Mesodermal cell (in vitro differentiated cells): ENCODE results near the gene PEX10.

Experiments used
- H3K27ac ChIP-seq: 2 replicates; pipeline ENCODE4 v1.7.0; 2013; ENCODE audit warnings: mild to moderate bottlenecking, low read depth, low read length, moderate library complexity; ENCODE audit not compliant: severe bottlenecking
- H3K36me3 ChIP-seq: 2 replicates; pipeline ENCODE4 v1.7.1; 2013; ENCODE audit warnings: mild to moderate bottlenecking, low read length, moderate library complexity; ENCODE audit not compliant: control insufficient read depth, insufficient read depth
- H3K4me1 ChIP-seq: one replicate; pipeline ENCODE4 v1.7.1; 2013; ENCODE audit warnings: mild to moderate bottlenecking, low read length; ENCODE audit not compliant: insufficient read depth, control insufficient read depth, poor library complexity, severe bottlenecking
- H3K4me3 ChIP-seq: 2 replicates; pipeline ENCODE4 v1.7.0; 2013; ENCODE audit warnings: low read length, control low read depth, mild to moderate bottlenecking; ENCODE audit not compliant: insufficient read depth, poor library complexity, severe bottlenecking; ENCODE audit errors: extremely low read depth
- H3K9me3 ChIP-seq: 2 replicates; pipeline ENCODE4 v1.7.1; 2013; ENCODE audit warnings: mild to moderate bottlenecking, low read length, moderate library complexity; ENCODE audit not compliant: control insufficient read depth
- WGBS, 2 experiments: methylation state at CpG; one replicate each; pipeline ENCODE4 v1.1.5; 2013; ENCODE audit warnings: missing lambda C conversion rate in 2 of 2; ENCODE audit not compliant: insufficient coverage in 2 of 2; 5-methylcytosine and 5-hydroxymethylcytosine counted together

Gene PEX10

DNA sequence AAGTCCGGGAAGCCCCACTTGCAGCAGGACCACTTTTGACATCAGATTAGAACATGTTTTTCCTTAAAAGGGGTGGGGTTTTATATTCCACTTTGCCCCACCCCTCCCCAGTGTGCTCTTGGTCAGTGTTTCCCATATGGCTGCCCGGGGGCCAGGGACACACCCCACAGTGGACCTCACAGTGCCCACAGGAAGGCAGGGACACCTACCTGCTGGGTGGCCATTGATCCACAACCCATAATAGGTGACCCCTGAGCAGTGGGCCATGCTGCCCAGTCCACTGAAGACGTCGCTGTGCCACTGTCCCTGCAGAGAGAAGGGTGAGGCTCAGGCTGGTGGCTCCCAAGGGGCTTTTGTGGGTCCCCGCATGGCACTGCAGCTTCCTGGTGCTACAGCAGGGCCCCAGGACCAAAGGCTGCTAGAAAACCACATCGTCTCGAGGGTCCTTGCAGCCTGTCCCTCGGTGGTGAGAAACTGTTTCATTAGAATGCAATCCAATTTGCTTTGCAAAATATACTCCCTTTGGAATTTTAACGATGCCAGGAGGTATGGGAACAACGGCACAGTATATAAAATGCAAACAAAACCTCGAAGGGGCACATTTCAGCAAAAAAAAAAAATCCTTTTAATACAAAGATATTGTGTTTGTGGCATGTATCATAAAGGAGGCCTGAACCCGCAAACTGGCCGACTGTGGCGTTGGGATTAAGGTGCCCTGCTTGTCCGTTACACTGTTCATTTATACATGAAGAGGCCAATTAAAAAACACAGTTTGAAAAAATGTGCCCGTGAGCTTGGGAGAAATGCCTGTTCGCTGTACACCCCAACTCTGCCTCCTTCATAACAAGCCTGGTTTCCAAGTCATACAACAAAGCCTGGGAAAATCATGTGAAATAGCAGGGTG lies 37.9 kb downstream of the PEX10 start:
- WGBS, 2 experiments = 84 to 89% methylated on average over 9 to 13 of the region's 17 CpGs
- no peak overlapping the region for H3K4me3 ChIP-seq
- H3K36me3 ChIP-seq = no peaks in the 10 kb centered on the region
- H3K27ac ChIP-seq = no peak overlapping the region
- H3K4me1 ChIP-seq = no peaks in the 10 kb centered on the region
- H3K9me3 ChIP-seq = no peaks in the 10 kb centered on the region

DNA sequence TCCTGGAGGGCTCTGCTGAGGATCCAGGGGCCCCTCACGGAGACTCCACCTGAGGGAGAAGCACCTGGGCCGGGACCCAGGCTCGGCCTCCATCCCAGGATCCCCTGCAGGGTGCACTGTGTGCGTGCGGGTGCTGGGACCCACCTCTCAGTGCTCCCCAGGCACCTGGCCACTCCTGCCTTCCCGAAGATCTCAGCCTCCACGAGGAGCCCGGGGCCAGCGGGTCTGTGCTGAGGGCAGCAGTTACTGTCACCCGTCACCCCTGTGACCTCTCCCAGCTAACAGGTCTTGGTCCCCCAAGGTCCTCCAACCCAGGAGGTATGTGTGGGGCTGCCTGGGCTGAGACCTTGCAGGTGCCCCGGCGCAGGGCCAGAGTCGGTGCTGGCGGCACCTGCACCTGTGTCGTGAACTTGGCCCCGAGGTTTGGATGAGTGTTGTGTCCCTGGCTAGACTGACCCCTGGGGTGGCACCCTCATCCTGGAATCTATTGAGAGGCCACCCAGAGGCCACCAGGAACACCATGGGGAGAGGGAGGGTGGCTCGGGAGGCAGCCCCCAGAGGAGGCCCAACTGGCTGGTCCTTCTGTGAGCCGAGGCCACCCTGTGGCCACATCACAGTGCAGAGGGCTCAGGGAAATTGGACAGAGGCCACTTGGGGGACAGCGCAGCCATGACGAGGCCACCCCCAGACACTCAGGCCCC lies 38.7 kb downstream of the PEX10 start:
- Histone ChIP-seq H3K9me3 (no peaks in the 10 kb centered on the region), H3K36me3 (no peaks in the 10 kb centered on the region), H3K4me1 (no peaks in the 10 kb centered on the region), H3K27ac (no peak overlapping the region), H3K4me3 (no peak overlapping the region)
- 89 to 91% methylated on average over 12 to 18 of the region's 20 CpGs for WGBS, 2 experiments

DNA sequence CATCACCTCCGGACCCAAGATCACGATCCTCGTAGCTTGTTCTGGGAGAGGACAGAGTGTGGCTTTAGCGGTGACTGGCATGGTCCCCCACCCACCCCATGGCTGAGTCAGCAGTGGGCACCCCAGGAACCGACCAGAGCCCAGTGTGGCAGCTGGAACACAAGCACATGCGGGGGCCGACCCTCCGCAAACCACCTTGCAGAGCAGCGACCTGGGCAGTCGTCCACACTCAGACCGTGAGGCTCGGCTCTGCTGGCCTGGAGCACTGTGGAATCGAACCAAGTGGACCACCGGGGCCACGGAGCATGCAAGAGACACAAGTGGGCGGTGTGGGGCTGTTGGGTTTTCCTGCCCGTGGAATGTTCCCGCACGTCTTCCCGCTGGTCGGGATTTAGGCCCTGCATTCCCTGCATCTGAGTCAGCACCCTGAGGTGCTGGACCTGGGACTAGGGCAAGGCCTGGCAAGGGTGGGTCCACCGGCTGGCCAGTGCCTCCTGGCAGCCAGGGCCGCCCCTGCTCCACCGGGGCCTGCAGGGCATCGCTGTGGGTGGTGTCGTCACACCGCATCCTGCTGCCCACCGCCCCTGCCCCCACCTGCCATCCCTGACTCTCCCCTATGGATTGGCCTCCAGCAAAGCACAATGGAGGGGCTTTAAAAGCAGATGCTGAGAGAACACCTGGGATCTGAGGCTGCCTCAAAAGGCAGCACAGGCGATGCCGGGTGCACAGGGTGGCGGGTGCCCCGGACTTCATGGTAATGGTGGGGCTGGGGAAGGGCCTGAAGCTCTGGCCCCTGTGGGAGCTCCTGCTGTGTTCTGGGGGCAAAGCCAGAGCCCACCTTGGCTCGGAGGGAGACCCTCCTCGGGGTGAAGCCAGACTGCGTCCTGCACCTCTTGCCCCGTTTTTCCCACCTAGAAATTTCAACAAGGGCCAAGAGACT lies 39.5 kb downstream of the PEX10 start:
- no peak overlapping the region for H3K4me3 ChIP-seq
- H3K4me1 ChIP-seq = no peaks in the 10 kb centered on the region
- 94 to 95% methylated on average over 27 to 28 of the region's 36 CpGs for WGBS, 2 experiments
- no peaks in the 10 kb centered on the region for H3K9me3 ChIP-seq
- H3K27ac ChIP-seq = no peak overlapping the region
- no peaks in the 10 kb centered on the region for H3K36me3 ChIP-seq

DNA sequence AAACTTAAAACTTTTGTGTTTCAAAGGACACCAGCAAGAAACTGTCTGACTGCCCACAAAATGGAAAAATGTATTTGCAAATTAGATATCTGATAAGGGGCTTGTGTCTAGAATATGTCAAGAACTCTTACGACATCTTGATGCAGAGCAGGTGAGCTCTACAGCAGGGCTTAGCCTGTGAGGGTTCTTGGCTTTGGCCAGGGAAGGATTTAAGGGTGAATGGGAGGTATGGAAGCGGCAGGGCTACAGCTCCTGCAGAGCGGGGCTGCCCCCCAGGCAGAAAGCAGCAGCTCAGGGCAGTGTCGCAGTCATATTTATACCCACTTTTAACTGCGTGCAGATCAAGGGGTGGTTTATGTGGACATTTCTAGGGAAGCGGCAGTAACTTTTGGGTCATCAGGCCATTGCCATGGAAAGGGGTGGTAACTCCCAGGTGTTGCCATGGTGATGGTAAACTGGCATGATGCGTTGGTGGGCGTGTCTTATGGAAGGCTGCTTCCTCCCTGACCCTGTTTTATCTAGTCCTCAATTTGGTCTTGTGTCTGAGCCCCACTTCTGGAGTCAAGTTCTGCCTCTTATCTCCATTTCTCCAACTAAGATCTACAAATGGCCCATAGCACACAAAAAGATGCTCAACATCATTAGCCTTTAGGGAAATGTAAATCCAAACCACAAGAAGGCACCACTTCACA lies 44.2 kb downstream of the PEX10 start:
- Histone ChIP-seq H3K4me3 (no peak overlapping the region), H3K4me1 (no peaks in the 10 kb centered on the region), H3K9me3 (no peaks in the 10 kb centered on the region), H3K36me3 (no peaks in the 10 kb centered on the region), H3K27ac (no peak overlapping the region)
- WGBS, 2 experiments = 97 to 100% methylated on average over 3 to 5 of the region's 8 CpGs

DNA sequence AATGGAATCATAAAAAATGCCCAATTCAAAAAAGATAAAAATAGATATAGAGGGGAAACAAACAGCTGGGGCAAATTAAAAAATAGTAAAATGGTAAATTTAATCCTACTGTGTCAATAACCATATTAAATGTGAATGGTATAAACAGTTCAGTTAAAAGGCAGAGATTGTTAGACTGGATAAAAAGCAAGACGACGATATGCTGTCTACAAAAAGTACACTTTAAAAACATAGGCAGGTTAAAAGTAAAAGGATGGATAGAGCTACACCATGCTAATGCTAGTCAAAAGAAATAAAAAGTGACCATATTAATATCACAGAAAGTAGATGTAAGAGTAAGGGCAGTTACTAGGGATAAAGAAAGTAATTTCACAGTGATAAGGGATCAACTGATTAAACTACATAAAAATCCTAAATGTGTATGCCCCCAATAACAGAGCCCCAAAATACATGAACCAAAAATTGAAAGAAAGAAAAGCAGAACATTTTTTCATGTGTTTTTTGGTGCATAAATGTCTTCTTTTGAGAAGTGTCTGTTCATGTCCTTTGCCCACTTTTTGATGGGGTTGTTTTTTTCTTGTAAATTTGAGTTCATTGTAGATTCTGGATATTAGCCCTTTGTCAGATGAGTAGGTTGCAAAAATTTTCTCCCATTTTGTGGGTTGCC lies 48.4 kb downstream of the PEX10 start:
- Histone ChIP-seq H3K4me1 (no peaks in the 10 kb centered on the region), H3K4me3 (no peak overlapping the region), H3K9me3 (no peaks in the 10 kb centered on the region), H3K27ac (no peak overlapping the region), H3K36me3 (no peaks in the 10 kb centered on the region)
- no CpG with 5 or more reads among the region's 2 CpGs for WGBS, 2 experiments

DNA sequence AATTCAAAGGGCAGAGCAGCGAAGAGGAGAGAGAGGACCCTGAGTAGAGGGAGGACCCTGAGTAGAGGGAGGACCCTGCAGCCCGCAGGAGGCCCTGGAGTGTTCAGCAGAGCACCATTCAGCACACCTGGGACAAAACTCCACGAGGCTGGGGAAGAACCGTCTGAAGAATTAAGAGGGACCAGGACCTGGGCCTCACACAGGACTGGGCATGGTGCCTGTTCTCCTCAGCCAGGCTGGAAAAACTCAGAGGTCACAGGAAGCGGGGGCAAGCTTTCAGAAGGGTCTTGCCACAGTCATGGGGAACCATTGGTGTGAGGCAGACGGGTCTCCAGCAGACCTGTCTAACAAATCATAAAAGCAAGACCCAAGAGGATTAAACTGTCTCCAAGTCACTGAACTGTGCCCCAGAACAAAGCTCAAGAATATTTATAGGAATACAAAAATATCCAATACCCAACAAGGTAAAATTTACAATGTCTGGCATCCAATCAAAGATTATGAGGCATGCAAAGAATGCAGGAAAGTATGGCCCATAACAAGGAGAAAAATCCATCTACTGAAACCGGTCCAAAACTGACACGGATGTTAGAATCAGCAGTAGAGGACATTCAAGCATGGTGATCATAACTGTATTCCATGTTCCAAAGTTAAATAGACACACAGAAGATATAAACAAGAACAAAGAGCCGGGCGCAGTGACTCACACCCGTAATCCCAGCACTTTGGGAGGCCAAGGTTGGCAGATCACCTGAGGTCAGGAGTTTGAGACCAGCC lies 51.6 kb downstream of the PEX10 start:
- Histone ChIP-seq H3K4me1 (no peaks in the 10 kb centered on the region), H3K36me3 (no peaks in the 10 kb centered on the region)
- WGBS, 2 experiments = 90 to 91% methylated on average over 9 to 11 of the region's 11 CpGs

DNA sequence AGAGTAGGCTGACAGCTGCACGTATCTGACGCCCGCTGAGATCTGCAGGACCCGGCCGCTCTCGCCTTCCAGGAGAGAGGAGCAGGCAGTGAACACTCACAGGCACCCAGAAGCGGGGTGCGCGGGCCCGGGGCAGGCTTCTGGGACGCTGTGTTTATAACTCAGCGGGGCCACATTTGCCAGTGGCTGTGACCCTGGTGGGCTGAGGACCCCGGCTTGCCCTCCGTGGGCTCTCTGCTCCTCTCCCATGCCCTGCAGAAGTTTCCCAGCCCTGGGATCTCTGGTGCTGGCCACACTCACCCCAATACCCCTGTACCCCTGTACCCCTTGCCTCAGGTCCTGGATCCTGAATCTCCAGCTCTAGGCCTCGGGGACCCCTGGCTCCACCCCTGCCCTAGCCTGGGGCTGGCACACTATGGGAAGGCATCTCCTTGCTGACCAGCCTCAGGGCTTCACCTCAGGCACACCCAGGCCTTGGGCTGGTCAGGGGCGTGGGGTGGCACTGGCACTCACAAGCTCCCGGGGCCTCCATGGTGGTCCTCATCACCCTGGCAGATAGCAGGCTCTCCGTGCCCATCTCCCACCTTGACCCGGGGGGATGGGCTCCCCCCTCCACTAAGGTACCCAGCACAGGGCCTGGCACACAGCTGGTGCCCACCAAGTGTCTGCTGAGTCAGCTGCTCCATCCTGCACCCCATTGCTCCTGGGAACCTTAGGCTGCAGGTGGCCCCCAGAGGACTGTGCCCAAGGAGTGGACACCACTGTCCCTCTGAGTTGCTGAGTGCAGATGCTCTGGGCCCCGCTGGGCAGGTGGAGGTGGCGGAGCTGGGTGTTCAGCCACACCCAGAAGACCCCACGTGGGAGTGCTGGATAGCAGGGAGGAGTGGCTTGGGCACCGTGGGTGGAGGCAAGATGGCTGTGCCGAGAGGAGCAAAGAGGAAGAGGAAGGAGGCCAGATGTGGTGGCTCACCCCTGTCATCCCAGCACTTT lies 53.4 kb downstream of the PEX10 start:
- H3K4me3 ChIP-seq = no peak overlapping the region
- 81 to 86% methylated on average over 21 to 24 of the region's 24 CpGs for WGBS, 2 experiments
- H3K9me3 ChIP-seq = no peaks in the 10 kb centered on the region
- no peak overlapping the region for H3K27ac ChIP-seq
- H3K36me3 ChIP-seq = no peaks in the 10 kb centered on the region
- H3K4me1 ChIP-seq = peaks cover 3% of the 10 kb centered on the region

More for the DNA sequence above, 51.6 kb downstream of the PEX10 start:
- no peak overlapping the region for H3K27ac ChIP-seq
- H3K9me3 ChIP-seq = no peaks in the 10 kb centered on the region
- H3K4me3 ChIP-seq = no peak overlapping the region

DNA sequence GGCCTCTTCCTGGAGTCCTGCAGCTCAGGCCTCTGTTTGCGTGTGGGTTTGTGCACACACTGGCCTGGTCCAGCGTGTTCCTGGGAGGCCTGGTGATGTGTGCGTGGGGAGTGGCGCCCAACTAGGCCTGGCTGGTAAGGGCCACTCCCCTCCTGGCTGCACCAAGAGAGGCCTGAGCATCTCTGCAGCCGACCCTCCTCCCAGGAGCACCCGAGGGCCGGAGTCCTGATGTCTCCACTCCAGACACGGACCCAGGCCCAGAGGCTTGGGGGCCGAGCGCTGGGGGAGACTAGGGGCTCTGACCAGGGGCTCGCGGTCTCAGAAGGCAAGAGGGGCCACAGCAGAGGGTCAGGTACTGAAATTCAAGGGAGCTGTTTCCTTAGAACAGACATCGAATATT lies 54.3 kb downstream of the PEX10 start:
- Histone ChIP-seq H3K36me3 (no peaks in the 10 kb centered on the region), H3K4me1 (peaks cover 3% of the 10 kb centered on the region), H3K9me3 (no peaks in the 10 kb centered on the region), H3K4me3 (no peak overlapping the region), H3K27ac (no peak overlapping the region)
- WGBS, 2 experiments = 86 to 92% methylated on average over 7 to 13 of the region's 13 CpGs
